ENCODE measurements around the gene CDON.
"Not testable (repeated sequence)": the region's sequence is repeated elsewhere in the genome, so short reads cannot be mapped to it uniquely, and the experiment has no call there.

CDON gene

GRCh38 chr11:125921042-125921441 lies 141.6 kb downstream of the CDON start:
- DNase-seq: no peak

GRCh38 chr11:125918140-125918840 lies 144.4 kb downstream of the CDON start:
- no peak for DNase-seq

GRCh38 chr11:125916683-125917347 lies 145.9 kb downstream of the CDON start:
- no peak for DNase-seq

- DNase-seq: not testable (repeated sequence)
These were observed 148.1 kb downstream of the CDON start for GRCh38 chr11:125914601-125915000.

GRCh38 chr11:125910226-125910849 lies 152.3 kb downstream of the CDON start:
- no peak for DNase-seq
